SK-N-SH (cell line): ENCODE measurements around the gene TUBGCP6. TPM values are rescaled to one million over a fixed set of nuclear protein-coding genes. Genes with fewer than 3 reads are reported as not detected.
A peak's percentile ranks its signal among the peaks of the same experiment; 100 is the strongest.

Source experiments
- CTCF ChIA-PET: fragments of 300-600, 350-600 bp; formaldehyde crosslinking; extraction: SDS; loops from one replicate; lab custom pipeline; 2021; lab: Yijun Ruan, JAX
- POLR2A ChIA-PET: fragments of 350-600 bp; sonication (Branson Sonifier 250); formaldehyde crosslinking; extraction: SDS; loops from one replicate; lab custom pipeline; 2020; ENCODE audit warnings: antibody characterized with exemption, inconsistent platforms; lab: Yijun Ruan, JAX
- DNase-seq: peaks from one replicate; pipeline ENCODE4 v3.0.0; 2012
- H2AFZ ChIP-seq: fragments of 200-600 bp; sonication (generic); 2 replicates; pipeline ENCODE4 v1.8.1; 2016; ENCODE audit warnings: antibody characterized with exemption, mild to moderate bottlenecking, low read depth
- H3F3A ChIP-seq: fragments of 200-600 bp; sonication (generic); replicated peaks from 2 replicates; pipeline ENCODE3; 2016; ENCODE audit warnings: antibody characterized with exemption, mild to moderate bottlenecking; ENCODE audit not compliant: insufficient read depth
- H3K27ac ChIP-seq, 2 experiments: fragments of 200-500 bp in 1 of 2; fragments of 200-600 bp in 1 of 2; sonication (Bioruptor generic) in 1 of 2; sonication (generic), shearing (Covaris generic) in 1 of 2; 2 replicates each; pipeline versions ENCODE4 v1.5.1 to v1.6.1; 2014 to 2016; ENCODE audit warnings: low read depth in 2 of 2, inconsistent platforms in 1 of 2, low read length in 1 of 2, mild to moderate bottlenecking in 1 of 2, mixed read lengths in 1 of 2
- H3K27me3 ChIP-seq: fragments of 200-600 bp; sonication (generic), shearing (Covaris generic); 2 replicates; pipeline ENCODE4 v1.6.1; 2016; ENCODE audit warnings: mixed run types; ENCODE audit not compliant: insufficient read depth
- H3K36me3 ChIP-seq, 2 experiments: fragments of 200-500 bp in 1 of 2; fragments of 200-600 bp in 1 of 2; sonication (Bioruptor generic) in 1 of 2; sonication (generic) in 1 of 2; replicated peaks in 1 of 2; 2 replicates each; pipeline versions ENCODE3 to v1.5.1; 2014 to 2016; ENCODE audit warnings: low read length in 1 of 2, mild to moderate bottlenecking in 1 of 2; ENCODE audit not compliant: insufficient read depth in 2 of 2, control insufficient read depth in 1 of 2
- H3K4me1 ChIP-seq, 2 experiments: fragments of 200-500 bp in 1 of 2; fragments of 200-600 bp in 1 of 2; sonication (Bioruptor generic) in 1 of 2; sonication (generic), shearing (Covaris generic) in 1 of 2; 2 replicates each; pipeline versions ENCODE4 v1.5.1 to v1.6.1; 2014 to 2016; ENCODE audit warnings: low read depth in 1 of 2, low read length in 1 of 2, mixed run types in 1 of 2; ENCODE audit not compliant: insufficient read depth in 2 of 2, control insufficient read depth in 1 of 2
- H3K4me2 ChIP-seq: fragments of 200-600 bp; sonication (generic), shearing (Covaris generic); 2 replicates; pipeline ENCODE4 v1.6.1; 2017; ENCODE audit warnings: mixed run types
- H3K4me3 ChIP-seq, 2 experiments: fragments of 200-500 bp in 1 of 2; fragments of 200-600 bp in 1 of 2; sonication (Bioruptor generic) in 1 of 2; sonication (generic), shearing (Covaris generic) in 1 of 2; 2 replicates each; pipeline versions ENCODE4 v1.5.1 to v1.8.1; 2014 to 2016; ENCODE audit warnings: low read depth in 2 of 2, inconsistent platforms in 1 of 2, low read length in 1 of 2, mild to moderate bottlenecking in 1 of 2, mixed read lengths in 1 of 2, moderate library complexity in 1 of 2
- H3K79me2 ChIP-seq: fragments of 200-600 bp; sonication (generic); 2 replicates; pipeline ENCODE4 v1.8.1; 2017; ENCODE audit warnings: mild to moderate bottlenecking; ENCODE audit not compliant: insufficient read depth
- H3K9ac ChIP-seq: fragments of 200-600 bp; sonication (generic); 2 replicates; pipeline ENCODE4 v1.6.1; 2017; ENCODE audit warnings: mixed run types
- H3K9me2 ChIP-seq: fragments of 200-600 bp; sonication (generic); 2 replicates; pipeline ENCODE4 v1.6.1; 2017; ENCODE audit warnings: mixed run types
- H3K9me3 ChIP-seq: fragments of 200-600 bp; sonication (generic); 2 replicates; pipeline ENCODE4 v1.6.1; 2017; ENCODE audit warnings: mixed run types, mild to moderate bottlenecking, moderate library complexity
- H4K20me1 ChIP-seq: fragments of 200-600 bp; sonication (generic); 2 replicates; pipeline ENCODE4 v1.6.1; 2017; ENCODE audit warnings: mild to moderate bottlenecking, mixed run types; ENCODE audit not compliant: insufficient read depth
- CHD2 ChIP-seq: fragments of 150-350 bp; IDR thresholded peaks from 2 replicates; pipeline ENCODE4 v1.6.1; 2018; ENCODE audit warnings: low read length; ENCODE audit not compliant: partially characterized antibody
- CTCF ChIP-seq: fragments of 200-600 bp; sonication (generic); IDR thresholded peaks from 2 replicates; pipeline ENCODE4 v1.6.1; 2017; ENCODE audit warnings: antibody characterized with exemption, mild to moderate bottlenecking, moderate library complexity
- ELF1 ChIP-seq: IDR thresholded peaks from 2 replicates; pipeline ENCODE4 v1.4.0; 2012
- EZH2phosphoT487 ChIP-seq: fragments of 200-600 bp; sonication (generic); IDR thresholded peaks from 2 replicates; pipeline ENCODE4 v1.6.1; 2017; ENCODE audit warnings: low read depth, mixed run types, mild to moderate bottlenecking, antibody characterized with exemption, moderate library complexity, borderline replicate concordance
- FOXJ3 ChIP-seq: sonication (generic); formaldehyde crosslinking; IDR thresholded peaks from 2 replicates; pipeline ENCODE4 v1.5.1; 2020; ENCODE audit warnings: mild to moderate bottlenecking, missing genetic modification reagents
- JUND ChIP-seq: IDR thresholded peaks from 2 replicates; pipeline ENCODE4 v1.4.0; 2012
- MAX ChIP-seq: IDR thresholded peaks from 2 replicates; pipeline ENCODE4 v1.4.0; 2012; ENCODE audit warnings: low read depth
- MXI1 ChIP-seq: IDR thresholded peaks from 2 replicates; pipeline ENCODE4 v1.6.1; 2012; ENCODE audit warnings: mild to moderate bottlenecking, low read depth, low read length, improper control_type of control experiment
- NFIC ChIP-seq: IDR thresholded peaks from 2 replicates; pipeline ENCODE4 v1.4.0; 2012; ENCODE audit warnings: borderline replicate concordance
- NRF1 ChIP-seq: IDR thresholded peaks from 2 replicates; pipeline ENCODE4 v1.6.1; 2012; ENCODE audit warnings: low read depth, mild to moderate bottlenecking, low read length
- RCOR1 ChIP-seq: fragments of 150-350 bp; IDR thresholded peaks from 2 replicates; pipeline ENCODE4 v1.6.1; 2017; ENCODE audit warnings: antibody characterized with exemption, low read length
- REST ChIP-seq: IDR thresholded peaks from 2 replicates; pipeline ENCODE4 v1.6.1; 2012; ENCODE audit warnings: mild to moderate bottlenecking, low read depth, low read length, moderate library complexity
- RFX5 ChIP-seq: IDR thresholded peaks from 2 replicates; pipeline ENCODE4 v1.6.1; 2012; ENCODE audit warnings: mild to moderate bottlenecking, improper control_type of control experiment, low read length
- RXRA ChIP-seq: IDR thresholded peaks from 2 replicates; pipeline ENCODE4 v1.4.0; 2012; ENCODE audit warnings: low read depth, mild to moderate bottlenecking, borderline replicate concordance
- SIN3A ChIP-seq: IDR thresholded peaks from 2 replicates; pipeline ENCODE4 v1.6.1; 2012; ENCODE audit warnings: low read depth, mild to moderate bottlenecking, low read length, moderate library complexity, borderline replicate concordance
- TEAD4 ChIP-seq: IDR thresholded peaks from 2 replicates; pipeline ENCODE4 v1.4.0; 2012; ENCODE audit warnings: mild to moderate bottlenecking, borderline replicate concordance; ENCODE audit not compliant: insufficient read depth
- USF2 ChIP-seq: fragments of 150-350 bp; IDR thresholded peaks from 2 replicates; pipeline ENCODE4 v1.6.1; 2017; ENCODE audit warnings: antibody characterized with exemption, low read length, low read depth, borderline replicate concordance
- YY1 ChIP-seq: IDR thresholded peaks from 2 replicates; pipeline ENCODE4 v1.4.0; 2012; ENCODE audit warnings: low read depth, mild to moderate bottlenecking
- WGBS: methylation state at CpG from one replicate; pipeline ENCODE4 v1.1.6; 2017; ENCODE audit warnings: low lambda C conversion rate; 5-methylcytosine and 5-hydroxymethylcytosine counted together
- polyA plus RNA-seq, 3 experiments: library from polyadenylated mRNA; depleted of rRNA; stranded (reverse); fragments of >200 nt; gene quantifications; 2 replicates each; pipeline ENCODE4 v1.2.3, GENCODE V29; 2012

TUBGCP6 gene
- polyA plus RNA-seq, 1 of the 3 experiments (the other 2 are of a cell fraction), result 40.4 TPM

- CTCF ChIA-PET, result interaction anchor here (0.7 to 0.8 kb wide), 2 partner anchors 22 to 155 kb away, joined by 3 to 4 read pairs; no protein-coding TSS in a partner anchor
- Histone ChIP-seq H3K27ac (no peak overlapping the region; a peak in 1 of 4 replicates), H3F3A (no peaks in the 10 kb centered on the region), H3K9me2 (no peaks in the 10 kb centered on the region), H3K27me3 (no peaks in the 10 kb centered on the region), H3K36me3 (peaks cover 0 to 5% of the 10 kb centered on the region in 2 experiments), H3K9me3 (no peaks in the 10 kb centered on the region), H3K79me2 (peaks cover 57% of the 10 kb centered on the region), H3K4me1 (peaks cover 4 to 56% of the 10 kb centered on the region in 2 experiments; a peak in 2 of 4 replicates), H3K9ac (peak overlapping the region; percentile 71), H3K4me2 (peak overlapping the region; percentile 93), H2AFZ (no peak overlapping the region), H3K4me3 (peak overlapping the region; percentile 68 to 73), H4K20me1 (0 out of 2 replicates have a peak, but pooled peaks cover 23% of the 10 kb centered on the region)
- POLR2A ChIA-PET, result no interaction called here
- no peak for TF ChIP-seq SIN3A
- TF ChIP-seq ELF1, result no peak
- no peak for TF ChIP-seq CHD2
- TF ChIP-seq REST, result no peak
- no peak for TF ChIP-seq MAX
- no peak for TF ChIP-seq NFIC
- no peak for TF ChIP-seq MXI1
- no peak for TF ChIP-seq NRF1
- no peak for TF ChIP-seq EZH2phosphoT487
- no peak for TF ChIP-seq CTCF
- TF ChIP-seq RXRA, result no peak
- TF ChIP-seq USF2, result no peak
- no peak for TF ChIP-seq RFX5
- no peak for TF ChIP-seq YY1
- TF ChIP-seq RCOR1, result no peak
- TF ChIP-seq JUND, result no peak
- no peak for TF ChIP-seq FOXJ3 (CRISPR knock-in tag)
- no peak for TF ChIP-seq TEAD4
- WGBS, result 53% methylated on average over 9 of the region's 26 CpGs
- DNase-seq, result no peak
Observed at GRCh38 chr22:50186761-50187523, 57.9 kb downstream of the TUBGCP6 start.
